D721Med (cell line): Measurements from ENCODE around the gene AMMECR1L.

Source experiments
- DNase-seq: peaks from one replicate; pipeline ENCODE4 v3.0.0; 2011; ENCODE audit warnings: low spot score; ENCODE audit not compliant: insufficient read length
- FAIRE-seq: peaks from 2 replicates; lab custom pipeline; 2011; peaks lifted over from hg19 to GRCh38; lab: Jason Lieb, UNC
- CTCF ChIP-seq: IDR thresholded peaks from 2 replicates; pipeline ENCODE4 v1.5.1; 2012; ENCODE audit warnings: mild to moderate bottlenecking, control low read depth; ENCODE audit not compliant: insufficient read depth; ENCODE audit errors: missing control alignments

Gene AMMECR1L

GRCh38 chr2:127852388-127852787, 33.4 kb downstream of the AMMECR1L start:
- no peak for FAIRE-seq
- no peak for TF ChIP-seq CTCF
- DNase-seq = no peak

DNA sequence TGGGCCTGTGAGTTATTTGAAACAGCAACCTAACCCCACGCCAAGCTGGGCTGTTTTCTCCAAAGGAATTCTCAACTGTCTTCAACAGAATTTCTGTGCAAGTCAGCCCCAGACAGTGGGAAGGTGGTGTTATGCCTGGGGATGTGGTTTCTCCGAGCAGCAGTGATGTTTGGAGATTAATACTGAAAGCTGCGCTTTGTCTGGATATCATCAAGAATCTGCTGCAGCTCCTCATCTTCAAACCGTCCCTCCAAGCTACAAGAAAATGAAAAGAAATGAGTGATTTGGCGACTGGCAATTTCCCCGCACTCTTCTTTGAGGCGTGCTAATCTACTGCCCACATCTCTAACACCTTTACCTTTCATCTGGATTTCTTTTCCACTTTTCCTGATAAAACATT, 37.8 kb downstream of the AMMECR1L start:
- no peak for FAIRE-seq
- no peak for TF ChIP-seq CTCF
- DNase-seq = no peak

DNA sequence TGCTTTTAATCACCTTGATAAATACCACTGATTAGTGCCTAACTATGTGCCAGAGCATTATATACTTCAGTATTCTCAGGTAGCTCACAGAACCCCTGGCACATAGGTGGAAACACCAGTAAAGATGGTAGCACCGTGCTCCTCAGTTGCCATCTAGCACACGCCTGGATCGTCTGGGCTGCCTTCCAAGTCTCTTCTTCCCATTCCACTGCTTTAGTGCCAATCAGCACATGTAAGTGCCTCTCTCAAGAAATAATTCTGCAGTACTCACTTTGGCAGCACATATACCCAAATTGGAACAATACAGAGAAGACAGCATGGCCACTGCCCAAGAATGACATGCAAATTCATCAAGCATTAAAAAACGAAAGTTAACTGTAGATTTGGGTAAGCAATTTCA, 40.8 kb downstream of the AMMECR1L start:
- FAIRE-seq = no peak
- DNase-seq = no peak
- no peak for TF ChIP-seq CTCF

DNA sequence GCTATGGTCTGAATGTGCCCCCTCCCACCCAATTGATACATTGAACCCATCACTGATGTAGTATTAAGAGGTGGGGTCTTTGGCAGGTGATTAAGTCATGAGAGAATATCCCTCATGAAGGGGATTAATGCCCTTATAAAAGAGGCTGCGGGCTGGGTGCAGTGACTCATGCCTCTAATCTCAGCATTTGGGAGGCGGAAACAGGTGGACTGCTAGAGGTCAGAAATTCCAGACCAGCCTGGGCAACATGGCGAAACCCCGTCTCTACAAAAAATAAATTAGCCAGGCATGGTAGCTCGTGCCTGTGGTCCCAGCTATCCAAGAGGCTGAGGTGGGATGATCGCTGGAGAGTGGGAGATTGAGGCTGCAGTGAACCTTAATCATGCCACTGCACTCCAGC, 42.1 kb downstream of the AMMECR1L start:
- TF ChIP-seq CTCF = no peak
- no peak for FAIRE-seq
- DNase-seq = no peak

GRCh38 chr2:127841466-127842178, 44.1 kb downstream of the AMMECR1L start:
- no peak for DNase-seq
- TF ChIP-seq CTCF = no peak
- no peak for FAIRE-seq

DNA sequence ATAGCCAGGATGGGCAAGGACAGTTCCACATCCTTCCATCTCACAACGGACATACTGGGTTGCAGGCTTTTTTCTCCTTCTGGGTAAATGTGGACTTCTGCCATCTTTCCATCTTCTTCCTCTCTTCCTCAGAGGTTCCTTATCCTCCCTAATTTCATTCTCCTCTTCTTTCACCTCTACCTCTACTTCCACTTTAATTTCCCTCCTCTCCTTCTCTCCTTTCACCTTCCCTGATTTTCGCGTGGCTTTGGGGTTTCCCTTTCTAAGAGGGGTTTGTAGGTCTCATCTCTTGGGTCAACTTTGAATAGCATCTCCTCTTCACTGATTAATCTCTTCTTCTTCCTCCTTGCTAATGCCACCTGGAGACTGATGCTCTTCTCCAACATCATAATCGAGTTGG, 44.9 kb downstream of the AMMECR1L start:
- DNase-seq = no peak
- TF ChIP-seq CTCF = no peak

GRCh38 chr2:127834951-127835350, 50.8 kb downstream of the AMMECR1L start:
- DNase-seq = no peak
- no peak for TF ChIP-seq CTCF
- no peak for FAIRE-seq

More for the DNA sequence above, 44.9 kb downstream of the AMMECR1L start:
- FAIRE-seq = no peak
